ENCODE measurements around the gene FAM53A. TPM values are rescaled to one million over a fixed set of nuclear protein-coding genes. Genes with fewer than 3 reads are reported as not detected.

FAM53A gene
- total and polyA plus RNA-seq, 2 of the 4 experiments (the other 2 are of a cell fraction), result 2.0 to 3.1 TPM

DNA sequence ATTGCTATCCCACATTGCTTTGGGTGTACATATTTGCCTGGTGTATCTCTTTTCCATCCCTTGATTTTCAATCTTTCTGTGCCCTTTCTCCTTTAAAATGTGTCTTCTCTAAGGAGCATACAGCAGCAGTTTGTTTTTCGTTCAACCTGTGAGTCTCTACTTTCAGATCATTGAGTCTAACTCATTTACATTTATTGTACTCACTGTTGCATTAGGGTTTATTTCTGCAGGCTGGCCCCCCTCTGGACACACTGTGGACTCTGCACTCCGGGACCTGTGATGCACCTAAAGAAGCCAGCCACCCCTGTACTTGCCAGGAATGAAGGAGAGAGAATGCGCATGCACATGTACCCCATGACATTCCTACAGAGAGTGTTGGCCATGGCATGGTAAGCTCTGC, 93.0 kb downstream of the FAM53A start:
- no TSS peak for BruUV-seq (replicated peaks)
- peaks cover 20% of the 10 kb centered on the region for H3K9me3 ChIP-seq (ENCODE audit: control insufficient read depth, insufficient read depth, low read length)
- H2AK5ac ChIP-seq (ENCODE audit: low read depth, low read length), result no peak overlapping the region
- peaks cover 11% of the 10 kb centered on the region for H3K27me3 ChIP-seq (ENCODE audit: control insufficient read depth, insufficient read depth, low read length)
- CTCF ChIA-PET, result no interaction called here
- no peak overlapping the region for H2BK15ac ChIP-seq (ENCODE audit: low read depth, low read length)
- no peak for DNase-seq
- no peaks in the 10 kb centered on the region for H3K79me1 ChIP-seq (ENCODE audit: low read depth in 1 of 2, low read length in 2 of 2)
- intact Hi-C loops (cut with micrococcal nuclease), result no loop called here
- H3K4me1 ChIP-seq (ENCODE audit: control insufficient read depth, insufficient read depth, low read length), result no peaks in the 10 kb centered on the region
- H4K8ac ChIP-seq (ENCODE audit: low read depth in 2 of 2, low read length in 2 of 2), result no peak overlapping the region
- no peak overlapping the region for H3K4me2 ChIP-seq (ENCODE audit: low read depth, low read length)
- dilution Hi-C loops (cut with HindIII; ENCODE audit: low sequenced_read_pairs, unreplicated experiment), result no loop called here
- H4K91ac ChIP-seq (ENCODE audit: insufficient read depth, low read depth, low read length), result no peak overlapping the region
- H3K4me3 ChIP-seq (ENCODE audit: insufficient read depth, low read depth, low read length), result no peak overlapping the region
- no peak overlapping the region for H2AK9ac ChIP-seq (replicated peaks; ENCODE audit: low read depth, low read length, poor library complexity)
- no peak overlapping the region for H2BK20ac ChIP-seq (ENCODE audit: low read depth, low read length)
- no peak overlapping the region for H3K23ac ChIP-seq (ENCODE audit: low read depth, low read length)
- H4K20me1 ChIP-seq (ENCODE audit: insufficient read depth, low read length), result no peaks in the 10 kb centered on the region
- no peak overlapping the region for H2AFZ ChIP-seq (replicated peaks; ENCODE audit: low read length, poor library complexity)
- H3K9ac ChIP-seq (ENCODE audit: low read depth, low read length), result no peak overlapping the region
- no peak overlapping the region for H3K4ac ChIP-seq (ENCODE audit: low read depth, low read length)
- 86% methylated on average over 1 of the region's 3 CpGs; no CpG with 5 or more reads in 1 of the 2 experiments for WGBS, 2 experiments (ENCODE audit: extremely low coverage in 2 of 2, insufficient read length in 1 of 2)
- H2BK120ac ChIP-seq (ENCODE audit: low read depth, low read length), result no peak overlapping the region
- H2BK5ac ChIP-seq (ENCODE audit: low read depth, low read length, poor library complexity, severe bottlenecking), result no peak overlapping the region
- H4K5ac ChIP-seq (ENCODE audit: low read depth, low read length), result no peak overlapping the region
- no peak overlapping the region for H3K18ac ChIP-seq (ENCODE audit: low read depth, low read length)
- H3K56ac ChIP-seq (ENCODE audit: extremely low read depth, insufficient read depth, low read length), result no peak overlapping the region
- TF ChIP-seq CHD1 (IDR thresholded peaks at IDR 0.05; ENCODE audit: low read depth, low read length), result no peak
- no peak for TF ChIP-seq RFX5 (IDR thresholded peaks at IDR 0.05; ENCODE audit: low read depth, low read length)
- no peak for TF ChIP-seq NFE2L2 (IDR thresholded peaks at IDR 0.05; ENCODE audit: low read depth, low read length)
- TF ChIP-seq CTCF (conservative IDR thresholded peaks at IDR 0.05; ENCODE audit: low read depth, low read length), result no peak
- TF ChIP-seq, protein P1, sequence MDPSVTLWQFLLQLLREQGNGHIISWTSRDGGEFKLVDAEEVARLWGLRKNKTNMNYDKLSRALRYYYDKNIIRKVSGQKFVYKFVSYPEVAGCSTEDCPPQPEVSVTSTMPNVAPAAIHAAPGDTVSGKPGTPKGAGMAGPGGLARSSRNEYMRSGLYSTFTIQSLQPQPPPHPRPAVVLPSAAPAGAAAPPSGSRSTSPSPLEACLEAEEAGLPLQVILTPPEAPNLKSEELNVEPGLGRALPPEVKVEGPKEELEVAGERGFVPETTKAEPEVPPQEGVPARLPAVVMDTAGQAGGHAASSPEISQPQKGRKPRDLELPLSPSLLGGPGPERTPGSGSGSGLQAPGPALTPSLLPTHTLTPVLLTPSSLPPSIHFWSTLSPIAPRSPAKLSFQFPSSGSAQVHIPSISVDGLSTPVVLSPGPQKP (IDR thresholded peaks at IDR 0.05; ENCODE audit: borderline replicate concordance, low read depth, low read length), result no peak
- H3K14ac ChIP-seq (replicated peaks; ENCODE audit: low read depth, low read length), result no peak overlapping the region
- no peak overlapping the region for H3K27ac ChIP-seq (ENCODE audit: insufficient read depth, low read length)
- POLR2A ChIA-PET (ENCODE audit: unreplicated experiment), result no interaction called here
- H3K9me1 ChIP-seq (ENCODE audit: insufficient read depth, low read length), result no peaks in the 10 kb centered on the region
- ATAC-seq (ENCODE audit: low read depth), result no peak
- no peaks in the 10 kb centered on the region for H3K36me3 ChIP-seq (ENCODE audit: control insufficient read depth, insufficient read depth, low read length)
- in situ Hi-C loops (cut with MboI; ENCODE audit: low sequenced_read_pairs), result no loop called here
